ENCODE measurements around the gene NUDC. TPM values are rescaled to one million over a fixed set of nuclear protein-coding genes. Genes with fewer than 3 reads are reported as not detected.
A peak's percentile ranks its signal among the peaks of the same experiment; 100 is the strongest.
"Not testable (repeated sequence)": the region's sequence is repeated elsewhere in the genome, so short reads cannot be mapped to it uniquely, and the experiment has no call there.

Gene NUDC
- 10 to 100 TPM; 41.8 to 43.0 TPM for total RNA-seq
- total RNA-seq: 46.4 to 56.1 reads per million in 2 donors

DNA sequence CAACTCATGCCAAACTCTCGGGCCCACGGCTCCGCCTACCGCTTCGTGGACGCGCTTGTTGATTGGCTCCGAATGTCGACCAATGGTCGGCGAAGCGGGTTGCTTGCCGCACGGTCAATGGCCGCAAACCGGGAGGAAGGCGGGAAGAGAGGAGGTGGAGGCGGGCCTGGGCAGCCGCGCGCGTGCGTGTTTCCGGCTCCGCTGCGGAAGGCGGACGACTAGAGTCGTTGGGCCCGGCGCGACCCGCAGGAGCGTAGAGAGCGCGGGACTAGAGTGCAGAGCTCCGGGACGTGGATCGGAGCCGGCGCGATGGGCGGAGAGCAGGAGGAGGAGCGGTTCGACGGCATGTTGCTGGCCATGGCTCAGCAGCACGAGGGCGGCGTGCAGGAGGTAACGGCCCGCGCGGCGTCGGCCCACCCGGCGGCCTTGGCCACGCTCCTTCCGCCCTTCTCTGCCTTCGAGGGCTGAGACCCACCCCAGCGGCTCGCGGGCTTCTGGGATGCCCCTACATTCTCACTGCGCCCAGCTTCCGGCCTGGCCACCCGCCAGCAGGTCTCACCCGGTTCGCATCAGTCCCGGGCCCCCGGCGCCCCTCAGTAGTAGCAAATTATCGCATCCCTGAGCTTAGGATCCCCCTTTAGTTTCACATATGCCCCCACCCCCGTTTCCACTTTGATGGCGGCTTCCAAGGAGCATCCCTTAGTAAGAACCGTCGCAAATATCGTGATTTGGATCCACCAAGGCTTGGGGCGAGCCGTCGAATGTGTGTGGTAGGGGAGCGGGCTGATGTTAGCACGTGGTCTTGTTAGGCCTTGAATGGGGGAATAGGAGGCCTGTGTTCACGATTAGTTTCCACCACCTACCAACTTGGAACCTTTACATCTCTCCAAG, at the start of gene NUDC:
Gene NUDC (plus strand): TSS at position 204 of the 891 bp plus-strand sequence. CDS start 106 bp downstream, at position 310.
- H3K36me3 Mint-ChIP-seq (ENCODE audit: low read depth): no peaks in the 10 kb centered on the region

DNA sequence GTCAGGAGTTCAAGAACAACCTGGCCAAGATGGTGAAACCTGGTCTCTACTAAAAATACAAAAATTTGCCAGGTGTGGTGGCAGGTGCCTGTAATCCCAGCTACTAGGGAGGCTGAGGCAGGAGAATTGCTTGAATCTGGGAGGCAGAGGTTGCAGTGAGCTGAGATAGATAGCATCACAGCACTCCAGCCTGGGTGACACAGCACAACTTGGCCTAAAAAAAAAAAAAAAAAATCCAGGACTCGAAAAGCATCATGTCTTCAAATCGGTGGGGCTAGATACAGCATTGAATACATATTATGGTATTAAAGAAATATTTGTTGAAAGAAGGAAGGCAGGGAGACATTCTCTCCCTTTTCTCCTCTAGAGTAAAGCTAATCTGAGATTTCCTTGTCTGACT, 48.4 kb upstream of the NUDC start:
- not testable (repeated sequence) for H3K9me3 ChIP-seq (ENCODE audit: control insufficient read depth, low read length, poor library complexity, severe bottlenecking); H3K4me1 Mint-ChIP-seq; H3K27ac Mint-ChIP-seq; DNase-seq; H3K27me3 Mint-ChIP-seq; H3K36me3 Mint-ChIP-seq (ENCODE audit: low read depth); H3K4me3 Mint-ChIP-seq; ATAC-seq

More for the DNA sequence above, at the start of gene NUDC:
- peak within 1 kb of the TSS; percentile 98 for H3K4me3 Mint-ChIP-seq
- ATAC-seq (peak; percentile 95), DNase-seq (peak; percentile 90 to 92 (median 92))
- peaks cover 31% of the 10 kb centered on the region for H3K4me1 Mint-ChIP-seq
- H3K27me3 Mint-ChIP-seq: no peaks in the 10 kb centered on the region
- H3K9me3 ChIP-seq (ENCODE audit: control insufficient read depth, low read length, poor library complexity, severe bottlenecking): no peaks in the 10 kb centered on the region
- H3K27ac Mint-ChIP-seq: peak within 1 kb of the TSS; percentile 93

DNA sequence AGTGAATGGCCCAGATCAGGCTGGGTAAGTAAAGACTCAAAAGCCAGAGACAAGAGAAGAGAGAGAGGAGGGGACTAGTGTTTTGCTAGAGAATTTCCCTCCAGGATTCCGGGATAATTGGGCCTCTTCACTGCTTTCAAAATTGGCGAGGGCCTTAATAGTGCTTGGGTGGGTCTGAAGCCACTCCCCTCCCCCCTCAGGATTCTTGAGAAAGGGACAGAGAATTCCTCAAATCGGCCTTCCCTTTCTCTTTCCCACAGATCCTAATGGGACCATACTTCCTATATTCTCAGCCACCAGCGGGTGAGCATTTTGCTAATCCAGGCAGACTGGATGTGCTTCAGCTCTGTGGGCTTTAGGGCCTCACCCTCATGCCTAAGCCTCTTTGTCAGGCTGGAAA, 46.6 kb upstream of the NUDC start:
- H3K4me3 Mint-ChIP-seq: no peak overlapping the region
- no peaks in the 10 kb centered on the region for H3K4me1 Mint-ChIP-seq

DNA sequence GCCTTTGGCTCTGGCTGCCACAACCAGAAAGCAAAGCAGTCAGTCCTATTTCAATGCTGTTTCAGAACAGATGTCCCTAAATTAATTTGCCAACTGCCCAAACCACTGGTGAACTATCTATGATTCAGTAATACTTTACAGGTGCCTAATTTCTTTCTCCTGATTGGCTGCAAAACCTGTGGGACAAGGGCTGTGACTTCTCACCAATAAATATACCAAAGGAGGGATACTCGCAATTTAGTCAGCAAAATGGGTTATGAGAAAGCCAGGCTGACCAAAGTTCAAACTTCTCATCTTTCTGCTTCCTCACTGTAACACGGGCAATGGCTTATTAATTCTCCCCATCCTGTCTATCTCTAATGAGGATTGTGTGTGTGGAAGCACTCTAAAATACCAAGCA, 44.2 kb upstream of the NUDC start:
- Mint-ChIP-seq H3K4me3 (no peak overlapping the region), H3K36me3 (ENCODE audit: low read depth) (peaks cover 2% of the 10 kb centered on the region), H3K27me3 (no peaks in the 10 kb centered on the region), H3K27ac (peak overlapping the region; percentile 29), H3K4me1 (no peaks in the 10 kb centered on the region)
- DNase-seq (no peak), ATAC-seq (no peak)
- H3K9me3 ChIP-seq (ENCODE audit: control insufficient read depth, low read length, poor library complexity, severe bottlenecking): no peaks in the 10 kb centered on the region

More for the DNA sequence above, 46.6 kb upstream of the NUDC start:
- peak overlapping the region; percentile 24 for H3K27ac Mint-ChIP-seq
- H3K9me3 ChIP-seq (ENCODE audit: control insufficient read depth, low read length, poor library complexity, severe bottlenecking): no peaks in the 10 kb centered on the region
- ATAC-seq (no peak), DNase-seq (no peak)
- H3K27me3 Mint-ChIP-seq: no peaks in the 10 kb centered on the region
- H3K36me3 Mint-ChIP-seq (ENCODE audit: low read depth): no peaks in the 10 kb centered on the region

DNA sequence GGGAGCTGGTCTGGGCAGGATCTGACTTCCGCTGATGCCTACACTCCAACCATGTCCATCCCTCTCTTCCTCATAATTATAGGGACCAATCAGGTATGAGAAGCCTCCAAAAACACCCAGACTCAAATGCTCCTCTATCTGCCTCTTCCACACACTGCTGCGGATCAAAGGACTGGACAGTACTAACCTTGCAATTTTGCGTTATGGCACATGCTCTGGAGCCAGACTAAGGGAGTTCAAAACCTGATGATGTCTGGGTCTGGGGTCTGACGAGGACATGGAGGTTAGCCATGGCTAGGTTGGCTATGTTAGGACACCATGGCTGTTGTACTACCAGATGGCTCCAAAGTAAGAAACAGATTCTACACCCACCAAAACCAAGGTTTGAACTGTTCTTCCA, 41.8 kb upstream of the NUDC start:
- no peaks in the 10 kb centered on the region for H3K9me3 ChIP-seq (ENCODE audit: control insufficient read depth, low read length, poor library complexity, severe bottlenecking)
- ATAC-seq: no peak
- peaks cover 12% of the 10 kb centered on the region for H3K36me3 Mint-ChIP-seq (ENCODE audit: low read depth)
- no peak overlapping the region for H3K4me3 Mint-ChIP-seq
- H3K27ac Mint-ChIP-seq: no peak overlapping the region
- H3K27me3 Mint-ChIP-seq: no peaks in the 10 kb centered on the region
- DNase-seq: no peak
- peaks cover 10% of the 10 kb centered on the region for H3K4me1 Mint-ChIP-seq

DNA sequence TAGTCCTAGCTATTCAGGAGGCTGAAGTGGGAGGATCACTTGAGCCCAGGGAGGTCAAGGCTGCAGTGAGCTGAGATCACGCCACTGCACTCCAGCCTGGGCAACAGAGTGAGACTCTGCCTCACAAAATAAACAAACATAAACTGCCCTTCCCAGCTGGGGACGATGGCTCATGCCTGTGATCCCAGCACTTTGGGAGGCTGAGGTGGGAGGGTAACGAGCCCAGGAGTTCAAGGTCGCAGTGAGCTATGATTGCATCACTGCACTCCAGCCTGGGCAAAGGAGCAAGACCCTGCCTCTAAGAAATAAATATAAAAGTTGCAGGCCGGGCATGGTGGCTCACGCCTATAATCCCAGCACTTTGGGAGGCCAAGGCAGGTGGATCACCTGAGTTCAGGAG, 39.9 kb upstream of the NUDC start:
- not testable (repeated sequence) for H3K27me3 Mint-ChIP-seq; H3K9me3 ChIP-seq (ENCODE audit: control insufficient read depth, low read length, poor library complexity, severe bottlenecking); H3K4me3 Mint-ChIP-seq; DNase-seq; ATAC-seq; H3K27ac Mint-ChIP-seq
- Mint-ChIP-seq H3K4me1 (peaks cover 13% of the 10 kb centered on the region), H3K36me3 (ENCODE audit: low read depth) (peaks cover 14% of the 10 kb centered on the region)

DNA sequence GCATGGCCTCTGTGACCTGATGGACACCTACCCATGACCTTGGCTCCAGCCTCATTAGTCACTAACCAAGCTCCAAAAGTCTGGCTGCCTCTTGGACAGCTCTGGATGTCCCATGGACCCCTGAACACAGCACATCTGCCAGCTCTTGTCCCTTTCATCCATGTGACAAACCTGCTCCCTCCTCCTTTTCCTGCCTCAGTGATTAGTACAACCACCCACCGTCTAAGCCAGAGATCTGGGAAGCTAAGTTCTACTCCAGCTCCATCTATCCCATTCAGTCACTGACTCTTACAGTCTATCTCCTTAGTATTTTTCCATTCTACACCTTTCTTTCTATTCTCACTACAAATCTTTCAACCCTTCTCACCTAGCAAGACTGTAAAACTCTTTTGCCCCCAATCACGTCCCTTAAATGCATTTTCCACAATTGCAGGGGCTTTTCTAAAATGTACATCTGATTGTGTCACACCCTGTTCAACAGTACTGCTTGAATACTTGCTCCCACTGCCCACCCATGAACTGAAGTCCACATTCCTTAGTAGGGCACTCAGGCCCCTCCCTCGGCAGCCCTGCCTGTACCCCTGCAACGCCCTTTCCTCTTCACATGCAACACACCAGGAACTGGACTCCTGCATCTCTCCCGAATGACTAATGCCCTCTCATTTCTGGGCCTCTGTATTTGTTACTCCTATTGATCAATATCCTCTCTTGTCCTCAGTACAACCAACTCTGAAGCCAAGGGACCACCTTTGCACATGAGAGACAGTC, 38.7 kb upstream of the NUDC start:
- peaks cover 16% of the 10 kb centered on the region for H3K4me1 Mint-ChIP-seq
- DNase-seq: no peak
- H3K36me3 Mint-ChIP-seq (ENCODE audit: low read depth): peaks cover 14% of the 10 kb centered on the region
- no peaks in the 10 kb centered on the region for H3K27me3 Mint-ChIP-seq
- no peaks in the 10 kb centered on the region for H3K9me3 ChIP-seq (ENCODE audit: control insufficient read depth, low read length, poor library complexity, severe bottlenecking)
- ATAC-seq: no peak
- no peak overlapping the region for H3K4me3 Mint-ChIP-seq
- H3K27ac Mint-ChIP-seq: no peak overlapping the region

DNA sequence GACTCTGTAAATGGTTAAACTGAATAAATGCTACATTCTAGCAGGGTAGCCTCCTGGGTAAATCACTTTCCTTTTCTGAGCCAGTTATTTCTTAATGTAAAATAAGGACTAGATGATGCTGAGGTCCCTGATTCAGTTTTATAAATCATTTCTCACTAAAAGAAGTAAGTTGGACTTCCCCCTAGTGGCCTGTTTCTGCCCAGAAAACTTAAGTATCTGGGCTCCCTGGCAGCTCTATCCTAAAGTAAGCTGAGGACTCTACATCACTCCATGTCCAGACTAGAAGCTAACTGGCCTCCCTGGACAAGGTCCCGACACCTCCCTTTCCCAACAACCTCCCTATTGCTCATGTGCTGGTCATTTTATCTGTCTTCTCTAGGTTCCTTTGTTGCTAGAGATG, 34.4 kb upstream of the NUDC start:
- Mint-ChIP-seq H3K4me3 (no peak overlapping the region), H3K27ac (no peak overlapping the region), H3K27me3 (no peaks in the 10 kb centered on the region), H3K36me3 (ENCODE audit: low read depth) (peaks cover 16% of the 10 kb centered on the region), H3K4me1 (peaks cover 28% of the 10 kb centered on the region)
- ATAC-seq (no peak), DNase-seq (no peak)
- H3K9me3 ChIP-seq (ENCODE audit: control insufficient read depth, low read length, poor library complexity, severe bottlenecking): no peaks in the 10 kb centered on the region

DNA sequence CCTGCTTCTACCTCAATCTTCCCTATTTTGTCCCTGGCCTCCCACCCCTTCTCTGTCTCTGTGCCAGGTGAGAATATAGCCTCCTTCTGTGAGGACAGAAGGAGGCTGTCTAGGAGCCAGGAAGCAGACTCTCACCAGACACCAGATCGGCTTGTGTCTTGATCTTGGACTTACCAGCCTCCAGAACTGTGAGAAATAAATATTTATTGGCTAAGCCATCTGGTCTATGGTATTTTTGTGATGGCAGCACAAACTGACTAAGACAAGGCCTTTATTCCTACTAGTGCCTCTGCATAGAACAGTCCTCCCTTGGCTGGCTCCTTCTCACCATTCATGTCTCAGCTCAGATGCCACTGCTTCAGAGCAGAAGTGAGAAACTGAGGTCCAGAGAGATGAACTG, 33.3 kb upstream of the NUDC start:
- peaks cover 21% of the 10 kb centered on the region for H3K4me1 Mint-ChIP-seq
- no peaks in the 10 kb centered on the region for H3K9me3 ChIP-seq (ENCODE audit: control insufficient read depth, low read length, poor library complexity, severe bottlenecking)
- peak overlapping the region; percentile 98 for H3K4me3 Mint-ChIP-seq
- peak overlapping the region; percentile 94 for H3K27ac Mint-ChIP-seq
- no peak for DNase-seq
- ATAC-seq: no peak
- peaks cover 11% of the 10 kb centered on the region for H3K36me3 Mint-ChIP-seq (ENCODE audit: low read depth)
- no peaks in the 10 kb centered on the region for H3K27me3 Mint-ChIP-seq

DNA sequence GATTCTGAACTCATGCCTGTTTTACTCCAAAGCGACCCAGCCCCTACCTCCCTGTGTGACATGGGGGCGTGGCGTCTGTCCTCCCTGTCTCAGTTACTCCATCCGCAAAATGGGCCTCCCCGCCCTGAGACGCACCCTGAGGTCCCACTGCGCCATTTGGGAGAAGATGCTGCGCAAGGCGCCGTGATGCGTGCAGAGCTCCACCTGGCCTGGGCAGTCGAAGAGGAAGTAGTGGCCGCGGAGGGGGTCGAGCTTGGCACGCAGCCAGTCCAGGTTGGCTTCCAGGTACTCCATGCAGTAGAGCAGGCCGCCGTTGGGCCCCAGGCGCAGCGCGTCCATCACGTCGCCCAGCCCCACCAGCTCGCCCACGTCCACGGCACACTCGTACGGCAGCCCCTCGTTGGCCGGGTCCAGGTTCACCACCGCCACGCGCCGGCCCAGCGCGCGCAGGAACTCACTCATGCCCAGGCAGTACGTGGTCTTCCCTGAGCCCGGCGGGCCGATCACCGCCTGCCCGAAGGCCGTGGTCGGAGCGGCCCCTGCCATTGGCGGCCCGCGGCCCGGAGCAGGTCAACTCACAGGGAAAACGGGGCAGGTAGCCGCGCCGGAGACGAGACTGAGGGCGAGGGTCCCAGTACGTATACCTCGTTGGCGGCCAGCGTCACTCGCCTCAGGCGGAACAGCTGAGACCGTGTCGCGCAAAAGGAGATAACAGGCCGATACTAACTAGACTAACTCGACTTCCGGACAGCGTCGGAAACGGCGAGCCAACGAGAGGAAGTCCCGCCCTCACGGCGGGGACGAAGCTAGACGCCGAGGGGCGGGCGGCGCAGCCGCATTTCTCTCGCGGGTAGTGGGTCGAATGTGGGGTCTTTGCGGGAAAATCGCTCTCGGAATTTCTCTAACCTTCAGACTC, 31.7 kb upstream of the NUDC start, which contains the start of gene GPN2:
Gene GPN2 (minus strand): TSS at position 733 of the 916 bp plus-strand sequence. CDS start 187 bp downstream, at position 546.
- no peaks in the 10 kb centered on the region for H3K9me3 ChIP-seq (ENCODE audit: control insufficient read depth, low read length, poor library complexity, severe bottlenecking)
- peak; percentile 55 to 68 (median 66) for DNase-seq
- Mint-ChIP-seq H3K4me3 (peak within 1 kb of the TSS; percentile 98), H3K4me1 (peaks cover 23% of the 10 kb centered on the region), H3K36me3 (ENCODE audit: low read depth) (peaks cover 12% of the 10 kb centered on the region), H3K27me3 (no peaks in the 10 kb centered on the region), H3K27ac (peak within 1 kb of the TSS; percentile 94)
- ATAC-seq: peak; percentile 93

DNA sequence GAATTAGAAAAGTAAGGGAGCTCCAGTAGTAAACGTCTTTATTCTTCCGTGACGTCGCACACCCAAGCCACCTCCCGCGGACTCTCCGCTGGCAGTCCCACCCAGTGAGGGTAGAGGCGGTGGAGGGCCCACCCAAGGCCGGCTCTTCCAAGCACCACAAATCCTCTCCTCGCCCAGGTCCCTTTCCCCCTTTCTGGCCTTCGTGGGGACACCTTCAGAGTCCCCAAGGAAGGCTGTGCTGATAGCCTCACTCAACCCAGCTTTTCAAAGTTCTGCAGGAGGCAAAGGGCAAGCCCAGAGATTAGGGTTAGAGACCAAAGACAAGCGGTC, 31.1 kb upstream of the NUDC start:
- ATAC-seq (peak; percentile 47), DNase-seq (no peak)
- Mint-ChIP-seq H3K27ac (peak overlapping the region; percentile 94), H3K27me3 (no peaks in the 10 kb centered on the region), H3K36me3 (ENCODE audit: low read depth) (peaks cover 10% of the 10 kb centered on the region), H3K4me1 (peaks cover 20% of the 10 kb centered on the region), H3K4me3 (peak overlapping the region; percentile 98)
- no peaks in the 10 kb centered on the region for H3K9me3 ChIP-seq (ENCODE audit: control insufficient read depth, low read length, poor library complexity, severe bottlenecking)

DNA sequence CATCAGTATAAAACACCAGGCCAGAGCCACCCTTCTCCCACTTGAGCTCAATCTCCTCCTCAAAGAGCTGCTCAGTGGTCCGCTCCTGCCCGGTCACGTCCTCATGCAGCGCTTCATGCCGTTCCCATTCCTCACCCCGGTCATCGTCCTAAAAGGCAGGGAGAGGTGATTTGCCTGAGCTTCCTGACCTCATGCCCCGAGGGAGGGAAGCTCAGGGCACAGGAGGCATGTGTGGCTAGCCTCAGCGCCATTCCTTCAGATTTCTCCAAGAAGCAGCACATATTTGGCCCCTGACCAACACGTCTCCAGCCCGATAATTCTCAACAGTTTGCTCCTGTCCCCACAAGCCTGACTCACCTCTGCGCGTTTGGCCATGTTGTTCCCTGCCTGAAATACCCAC, 27.3 kb upstream of the NUDC start:
- Mint-ChIP-seq H3K27me3 (no peaks in the 10 kb centered on the region), H3K36me3 (ENCODE audit: low read depth) (peaks cover 9% of the 10 kb centered on the region), H3K4me1 (peaks cover 18% of the 10 kb centered on the region), H3K4me3 (no peak overlapping the region), H3K27ac (no peak overlapping the region)
- DNase-seq: no peak
- H3K9me3 ChIP-seq (ENCODE audit: control insufficient read depth, low read length, poor library complexity, severe bottlenecking): no peaks in the 10 kb centered on the region
- no peak for ATAC-seq

Data from T-helper 17 cell (primary cell).